ENCODE measurements around the gene PHACTR3. TPM values are rescaled to one million over a fixed set of nuclear protein-coding genes. Genes with fewer than 3 reads are reported as not detected.

Gene PHACTR3
- total RNA-seq, 2 donors from 2014 or later, result 0.52 TPM; not detected in 1

DNA sequence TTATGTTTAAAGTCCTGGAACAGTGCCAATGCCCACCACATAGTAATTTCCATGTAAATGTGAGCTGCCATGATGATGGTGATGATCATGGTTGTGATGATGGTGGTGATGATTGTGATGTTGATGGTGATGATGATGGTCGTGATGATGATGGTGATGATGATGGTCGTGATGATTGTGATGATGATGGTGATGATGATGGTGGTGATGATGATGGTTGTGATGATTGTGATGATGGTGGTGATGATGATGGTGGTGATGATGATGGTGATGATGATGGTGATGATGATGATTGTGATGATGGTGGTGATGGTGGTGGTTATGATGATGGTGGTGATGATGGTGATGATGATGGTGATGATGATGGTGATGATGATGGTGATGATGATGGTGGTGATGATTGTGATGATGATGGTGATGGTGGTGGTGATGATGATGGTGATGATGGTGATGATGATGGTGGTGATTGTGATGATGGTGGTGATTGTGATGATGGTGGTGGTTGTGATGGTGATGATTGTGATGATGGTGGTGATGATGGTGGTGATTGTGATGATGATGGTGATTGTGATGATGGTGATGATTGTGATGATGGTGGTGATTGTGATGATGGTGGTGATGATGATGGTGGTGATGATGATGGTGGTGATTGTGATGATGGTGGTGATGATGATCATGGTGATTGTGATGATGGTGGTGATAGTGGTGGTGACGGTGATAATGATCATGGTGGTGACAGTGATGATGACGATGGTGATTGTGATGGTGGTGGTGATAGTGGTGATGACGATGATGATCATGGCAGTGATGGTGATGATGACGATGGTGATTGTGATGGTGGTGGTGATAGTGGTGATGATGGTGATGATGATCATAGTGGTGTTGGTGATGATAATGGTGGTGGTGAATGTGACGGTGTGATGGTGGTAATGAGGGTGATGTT lies 82.3 kb downstream of the PHACTR3 start:
- Mint-ChIP-seq H3K27ac (no peak overlapping the region), H3K4me3 (no peak overlapping the region), H3K27me3 (no peaks in the 10 kb centered on the region), H3K36me3 (ENCODE audit: low read depth) (no peaks in the 10 kb centered on the region), H3K4me1 (no peaks in the 10 kb centered on the region)
- ATAC-seq (no peak), DNase-seq (no peak)
- no peaks in the 10 kb centered on the region for H3K9me3 ChIP-seq (ENCODE audit: control insufficient read depth, low read length, poor library complexity, severe bottlenecking)

DNA sequence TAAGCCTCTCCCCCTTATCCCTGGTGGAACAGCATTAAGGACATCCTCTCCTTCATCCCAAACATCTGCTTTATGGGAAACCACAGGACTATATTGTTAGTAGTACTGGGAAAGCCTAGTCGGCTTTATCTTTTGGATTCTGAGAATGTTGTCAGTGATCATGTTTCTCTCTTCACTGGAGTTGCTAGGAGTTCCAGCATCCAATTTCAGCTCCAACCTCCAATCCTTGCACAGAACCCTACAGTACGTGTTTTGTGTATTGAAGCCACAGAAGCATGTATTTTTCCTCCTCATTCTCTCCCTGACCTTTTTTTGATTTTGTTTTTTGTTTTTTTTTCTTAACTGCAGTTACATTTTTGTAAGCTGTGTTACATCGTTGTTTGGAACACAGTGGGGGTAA lies 84.0 kb downstream of the PHACTR3 start:
- Mint-ChIP-seq H3K36me3 (ENCODE audit: low read depth) (no peaks in the 10 kb centered on the region), H3K27ac (no peak overlapping the region), H3K27me3 (peaks cover 11% of the 10 kb centered on the region)

DNA sequence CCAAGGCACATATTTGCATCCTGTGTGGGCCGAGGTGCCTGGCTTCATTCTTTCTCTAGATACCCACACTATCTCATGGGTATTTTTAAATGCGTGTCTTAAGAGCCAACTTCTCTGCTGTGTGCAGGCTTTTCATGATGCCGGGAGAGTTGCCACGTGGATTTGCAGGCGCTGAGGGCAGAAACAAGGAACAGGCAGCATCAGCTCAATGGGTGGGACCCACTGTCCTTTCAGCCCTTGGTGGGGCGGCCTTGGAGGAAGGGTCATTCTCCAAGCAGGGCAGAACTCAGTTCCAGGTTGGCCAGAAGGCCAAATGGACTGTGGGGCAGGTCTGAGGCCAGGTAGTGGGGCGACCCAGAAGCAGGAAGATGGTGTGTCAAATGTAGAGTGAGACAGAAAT lies 84.7 kb downstream of the PHACTR3 start:
- H3K36me3 Mint-ChIP-seq (ENCODE audit: low read depth), result no peaks in the 10 kb centered on the region

More for the DNA sequence above, 84.0 kb downstream of the PHACTR3 start:
- H3K4me1 Mint-ChIP-seq, result no peaks in the 10 kb centered on the region
- ATAC-seq (no peak), DNase-seq (no peak)
- H3K9me3 ChIP-seq (ENCODE audit: control insufficient read depth, low read length, poor library complexity, severe bottlenecking), result no peaks in the 10 kb centered on the region
- H3K4me3 Mint-ChIP-seq, result no peak overlapping the region

DNA sequence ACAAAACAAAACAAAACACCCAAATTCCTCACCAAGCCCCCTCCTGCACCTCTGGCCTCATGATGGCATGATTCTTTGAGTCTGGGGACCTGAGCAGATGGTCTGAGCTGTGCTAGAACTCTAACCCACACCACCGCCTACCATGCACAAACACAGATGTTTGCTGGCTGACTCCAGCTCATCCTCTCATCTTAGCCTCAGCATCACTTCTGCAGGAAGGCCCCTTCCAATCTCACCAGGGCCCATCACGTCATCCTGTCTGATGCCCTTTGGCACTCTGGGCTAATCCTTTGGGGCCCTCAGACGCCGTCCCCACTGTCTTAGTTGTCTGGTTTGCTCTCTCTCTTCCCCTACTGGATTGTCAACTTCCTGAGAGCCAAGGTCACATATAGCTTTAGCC lies 85.8 kb downstream of the PHACTR3 start:
- DNase-seq, result no peak
- no peaks in the 10 kb centered on the region for H3K9me3 ChIP-seq (ENCODE audit: control insufficient read depth, low read length, poor library complexity, severe bottlenecking)
- H3K4me3 Mint-ChIP-seq, result no peak overlapping the region
- H3K27me3 Mint-ChIP-seq, result peaks cover 24% of the 10 kb centered on the region
- H3K4me1 Mint-ChIP-seq, result no peaks in the 10 kb centered on the region
- peaks cover 2% of the 10 kb centered on the region for H3K36me3 Mint-ChIP-seq (ENCODE audit: low read depth)
- ATAC-seq, result no peak
- no peak overlapping the region for H3K27ac Mint-ChIP-seq

More for the DNA sequence above, 84.7 kb downstream of the PHACTR3 start:
- H3K4me1 Mint-ChIP-seq, result no peaks in the 10 kb centered on the region
- no peak overlapping the region for H3K27ac Mint-ChIP-seq
- peaks cover 18% of the 10 kb centered on the region for H3K27me3 Mint-ChIP-seq
- DNase-seq, result no peak
- no peak overlapping the region for H3K4me3 Mint-ChIP-seq
- ATAC-seq, result no peak
- no peaks in the 10 kb centered on the region for H3K9me3 ChIP-seq (ENCODE audit: control insufficient read depth, low read length, poor library complexity, severe bottlenecking)

DNA sequence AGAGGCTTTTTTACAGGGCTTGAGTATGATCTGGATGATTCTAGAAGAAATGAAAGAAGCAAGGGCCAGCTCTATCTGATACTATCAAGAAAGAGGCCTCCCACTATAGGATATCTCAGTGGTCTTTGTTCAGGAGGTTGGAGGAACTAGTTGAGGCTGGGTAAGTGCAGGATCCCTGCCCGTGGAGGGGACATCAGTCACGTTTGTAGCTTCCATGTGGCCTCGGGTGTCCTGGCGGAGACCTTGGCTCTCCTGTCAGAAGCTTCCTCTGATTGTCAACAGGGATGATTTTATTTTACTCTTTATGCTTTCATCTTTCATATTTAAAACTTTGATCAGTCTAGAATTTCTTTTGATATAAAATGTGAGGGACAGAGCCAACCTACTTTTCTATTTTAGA lies 86.6 kb downstream of the PHACTR3 start:
- no peak for DNase-seq
- ATAC-seq, result no peak
- no peak overlapping the region for H3K4me3 Mint-ChIP-seq
- H3K9me3 ChIP-seq (ENCODE audit: control insufficient read depth, low read length, poor library complexity, severe bottlenecking), result no peaks in the 10 kb centered on the region
- no peak overlapping the region for H3K27ac Mint-ChIP-seq
- peaks cover 2% of the 10 kb centered on the region for H3K36me3 Mint-ChIP-seq (ENCODE audit: low read depth)
- H3K27me3 Mint-ChIP-seq, result peaks cover 27% of the 10 kb centered on the region
- no peaks in the 10 kb centered on the region for H3K4me1 Mint-ChIP-seq

DNA sequence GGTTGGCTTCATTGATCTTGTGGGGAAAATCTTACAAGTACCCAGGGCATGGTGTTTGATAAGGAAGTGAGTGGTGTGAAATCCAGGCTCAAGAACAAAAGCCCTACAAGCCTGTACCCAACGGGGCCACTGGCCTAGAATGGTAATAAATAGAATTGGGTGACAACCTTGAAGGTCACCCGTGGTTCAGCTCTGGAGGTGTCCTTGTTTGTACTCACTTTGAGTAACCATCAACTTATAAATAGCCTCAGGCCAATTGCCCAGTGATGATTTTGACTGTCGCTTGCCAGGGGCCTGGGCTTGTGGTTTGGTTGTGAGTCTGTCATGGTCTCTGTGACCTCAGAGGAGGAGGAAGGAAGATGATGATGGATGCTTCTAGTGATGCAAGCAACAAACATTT lies 87.8 kb downstream of the PHACTR3 start:
- H3K27ac Mint-ChIP-seq, result no peak overlapping the region
- DNase-seq (no peak), ATAC-seq (no peak)
- H3K4me3 Mint-ChIP-seq, result no peak overlapping the region
- H3K4me1 Mint-ChIP-seq, result no peaks in the 10 kb centered on the region
- H3K36me3 Mint-ChIP-seq (ENCODE audit: low read depth), result peaks cover 2% of the 10 kb centered on the region
- peaks cover 30% of the 10 kb centered on the region for H3K27me3 Mint-ChIP-seq
- H3K9me3 ChIP-seq (ENCODE audit: control insufficient read depth, low read length, poor library complexity, severe bottlenecking), result no peaks in the 10 kb centered on the region

DNA sequence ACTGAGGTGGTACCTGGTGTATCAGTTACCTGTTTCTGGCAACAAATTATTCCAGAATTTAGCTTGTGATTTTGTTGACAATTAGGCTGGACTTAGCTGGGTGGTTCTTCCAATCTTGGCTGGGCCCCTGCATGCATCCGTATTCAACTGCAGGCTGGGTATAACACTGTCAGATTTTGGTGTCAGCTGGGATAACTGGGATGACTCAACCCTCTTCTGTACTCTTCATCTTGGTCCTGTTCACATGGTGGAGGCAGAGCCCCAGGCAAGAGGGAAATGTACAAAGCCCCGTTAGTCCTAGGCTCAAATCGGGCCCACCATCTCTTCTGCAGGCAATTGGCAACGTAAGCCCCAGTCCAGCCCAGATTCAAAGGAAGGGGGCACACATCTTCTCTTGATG lies 89.2 kb downstream of the PHACTR3 start:
- peaks cover 34% of the 10 kb centered on the region for H3K27me3 Mint-ChIP-seq
- no peak for DNase-seq
- no peaks in the 10 kb centered on the region for H3K9me3 ChIP-seq (ENCODE audit: control insufficient read depth, low read length, poor library complexity, severe bottlenecking)
- no peak overlapping the region for H3K27ac Mint-ChIP-seq
- H3K4me3 Mint-ChIP-seq, result no peak overlapping the region
- ATAC-seq, result no peak
- peaks cover 2% of the 10 kb centered on the region for H3K36me3 Mint-ChIP-seq (ENCODE audit: low read depth)
- H3K4me1 Mint-ChIP-seq, result no peaks in the 10 kb centered on the region

DNA sequence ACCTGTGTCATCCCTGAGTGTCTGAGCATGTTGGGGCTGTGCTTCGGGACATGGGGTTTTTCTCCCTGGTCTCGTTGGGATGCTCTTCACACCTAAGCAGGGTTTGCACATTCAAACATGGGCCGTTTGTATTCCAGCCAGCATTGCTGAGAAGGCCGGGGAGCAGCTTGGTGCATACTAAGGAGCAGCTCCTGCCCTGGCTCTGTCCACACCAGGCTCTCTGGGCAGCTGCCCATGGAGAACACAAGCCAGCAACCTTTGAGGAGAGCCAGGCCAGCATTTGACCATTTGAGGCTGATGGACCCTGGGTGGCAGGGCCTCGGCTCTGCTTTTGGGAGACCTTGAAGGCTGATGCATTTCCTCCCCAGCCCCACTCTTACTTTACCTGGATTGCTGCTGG lies 92.1 kb downstream of the PHACTR3 start:
- H3K4me1 Mint-ChIP-seq, result no peaks in the 10 kb centered on the region
- H3K27me3 Mint-ChIP-seq, result peaks cover 34% of the 10 kb centered on the region
- no peak for ATAC-seq
- DNase-seq, result no peak
- H3K36me3 Mint-ChIP-seq (ENCODE audit: low read depth), result peaks cover 2% of the 10 kb centered on the region
- H3K4me3 Mint-ChIP-seq, result no peak overlapping the region
- no peak overlapping the region for H3K27ac Mint-ChIP-seq
- no peaks in the 10 kb centered on the region for H3K9me3 ChIP-seq (ENCODE audit: control insufficient read depth, low read length, poor library complexity, severe bottlenecking)

DNA sequence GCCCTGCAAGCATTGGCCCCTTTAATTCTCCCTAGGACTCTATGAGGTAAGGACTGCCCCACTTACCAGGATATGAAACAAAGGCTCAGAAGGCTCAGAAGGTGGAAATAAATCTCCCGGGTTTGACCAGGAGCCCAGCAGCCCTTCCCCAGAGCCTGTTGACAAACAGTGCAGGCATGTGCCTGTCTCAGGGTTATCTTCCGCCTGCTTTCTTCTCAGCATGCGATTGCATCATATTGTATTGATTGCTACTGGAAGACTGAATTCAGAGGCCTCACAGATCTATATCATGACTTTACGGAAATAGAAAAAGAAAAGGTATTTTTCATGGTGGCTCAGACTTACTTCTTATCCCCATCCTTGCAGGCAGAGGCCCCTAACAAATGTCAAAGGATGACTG lies 92.7 kb downstream of the PHACTR3 start:
- H3K27ac Mint-ChIP-seq, result no peak overlapping the region
- DNase-seq, result no peak
- peaks cover 33% of the 10 kb centered on the region for H3K27me3 Mint-ChIP-seq
- H3K36me3 Mint-ChIP-seq (ENCODE audit: low read depth), result peaks cover 2% of the 10 kb centered on the region
- no peaks in the 10 kb centered on the region for H3K4me1 Mint-ChIP-seq
- no peak for ATAC-seq
- H3K4me3 Mint-ChIP-seq, result no peak overlapping the region
- H3K9me3 ChIP-seq (ENCODE audit: control insufficient read depth, low read length, poor library complexity, severe bottlenecking), result no peaks in the 10 kb centered on the region

DNA sequence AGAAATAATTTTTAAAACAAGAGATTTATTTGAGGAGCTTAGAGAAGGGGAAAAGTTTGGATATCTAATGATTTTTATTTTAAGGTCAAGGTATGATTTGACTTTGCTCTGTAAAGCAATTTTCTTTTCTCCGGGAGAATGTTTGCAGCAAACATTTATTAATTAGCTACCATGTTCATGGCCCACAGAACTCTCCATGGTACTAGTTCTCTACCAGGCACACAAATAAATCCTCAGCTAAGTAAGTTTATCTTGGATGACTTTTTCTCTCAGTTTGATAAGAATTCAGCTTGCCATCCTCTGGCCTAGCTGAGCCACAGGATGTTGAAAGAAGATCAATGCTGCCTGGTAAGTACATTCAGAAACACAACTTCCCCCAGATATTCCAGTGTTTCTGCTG lies 94.3 kb downstream of the PHACTR3 start:
- Mint-ChIP-seq H3K36me3 (ENCODE audit: low read depth) (peaks cover 2% of the 10 kb centered on the region), H3K27me3 (peaks cover 31% of the 10 kb centered on the region), H3K4me3 (no peak overlapping the region), H3K27ac (no peak overlapping the region), H3K4me1 (no peaks in the 10 kb centered on the region)
- H3K9me3 ChIP-seq (ENCODE audit: control insufficient read depth, low read length, poor library complexity, severe bottlenecking), result no peaks in the 10 kb centered on the region
- DNase-seq, result no peak
- ATAC-seq, result no peak

DNA sequence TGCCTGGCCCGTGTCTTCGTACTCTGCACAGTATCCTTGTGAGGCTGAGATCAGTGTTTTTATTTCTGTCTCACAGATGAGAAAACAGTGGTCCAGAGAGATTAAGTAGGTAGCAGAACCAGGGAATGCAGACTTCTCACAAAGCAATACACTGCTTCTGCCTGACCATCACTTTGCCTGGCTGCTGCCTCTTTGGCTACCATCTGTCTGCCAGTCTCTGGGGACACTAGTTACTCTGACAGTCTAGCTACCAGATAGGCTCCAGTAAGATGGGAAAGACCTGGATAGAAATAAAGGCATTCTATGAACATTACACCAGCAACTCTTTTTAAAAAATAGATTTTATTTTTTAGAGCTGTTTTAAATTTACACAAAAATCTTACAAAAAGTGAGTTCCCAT lies 96.9 kb downstream of the PHACTR3 start:
- peaks cover 21% of the 10 kb centered on the region for H3K27me3 Mint-ChIP-seq
- H3K4me1 Mint-ChIP-seq, result no peaks in the 10 kb centered on the region
- DNase-seq (no peak), ATAC-seq (no peak)
- H3K4me3 Mint-ChIP-seq, result no peak overlapping the region
- H3K27ac Mint-ChIP-seq, result no peak overlapping the region
- H3K9me3 ChIP-seq (ENCODE audit: control insufficient read depth, low read length, poor library complexity, severe bottlenecking), result no peaks in the 10 kb centered on the region
- H3K36me3 Mint-ChIP-seq (ENCODE audit: low read depth), result no peaks in the 10 kb centered on the region

DNA sequence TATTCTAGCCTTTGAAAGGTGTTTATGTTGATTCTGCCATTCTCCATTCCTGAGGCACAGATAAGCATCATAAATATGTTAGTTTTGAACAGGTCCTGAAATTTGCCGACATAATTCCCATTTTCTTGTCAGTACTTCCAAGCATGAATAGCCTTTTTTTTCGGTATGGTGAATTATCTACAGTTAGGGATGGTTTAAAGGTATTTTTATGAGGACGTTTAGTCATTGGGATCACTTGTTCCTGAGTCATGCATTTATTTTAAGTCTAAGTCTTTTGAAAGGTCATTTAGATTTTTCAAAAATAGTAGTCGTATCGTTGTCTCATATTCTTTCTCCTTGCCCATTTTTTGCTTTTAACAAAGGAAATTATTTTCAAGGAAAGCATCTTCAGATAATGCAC lies 98.7 kb downstream of the PHACTR3 start:
- DNase-seq, result no peak
- H3K36me3 Mint-ChIP-seq (ENCODE audit: low read depth), result no peaks in the 10 kb centered on the region
- no peak for ATAC-seq
- peaks cover 26% of the 10 kb centered on the region for H3K27me3 Mint-ChIP-seq
- no peaks in the 10 kb centered on the region for H3K9me3 ChIP-seq (ENCODE audit: control insufficient read depth, low read length, poor library complexity, severe bottlenecking)
- no peak overlapping the region for H3K4me3 Mint-ChIP-seq
- H3K4me1 Mint-ChIP-seq, result no peaks in the 10 kb centered on the region
- H3K27ac Mint-ChIP-seq, result no peak overlapping the region

DNA sequence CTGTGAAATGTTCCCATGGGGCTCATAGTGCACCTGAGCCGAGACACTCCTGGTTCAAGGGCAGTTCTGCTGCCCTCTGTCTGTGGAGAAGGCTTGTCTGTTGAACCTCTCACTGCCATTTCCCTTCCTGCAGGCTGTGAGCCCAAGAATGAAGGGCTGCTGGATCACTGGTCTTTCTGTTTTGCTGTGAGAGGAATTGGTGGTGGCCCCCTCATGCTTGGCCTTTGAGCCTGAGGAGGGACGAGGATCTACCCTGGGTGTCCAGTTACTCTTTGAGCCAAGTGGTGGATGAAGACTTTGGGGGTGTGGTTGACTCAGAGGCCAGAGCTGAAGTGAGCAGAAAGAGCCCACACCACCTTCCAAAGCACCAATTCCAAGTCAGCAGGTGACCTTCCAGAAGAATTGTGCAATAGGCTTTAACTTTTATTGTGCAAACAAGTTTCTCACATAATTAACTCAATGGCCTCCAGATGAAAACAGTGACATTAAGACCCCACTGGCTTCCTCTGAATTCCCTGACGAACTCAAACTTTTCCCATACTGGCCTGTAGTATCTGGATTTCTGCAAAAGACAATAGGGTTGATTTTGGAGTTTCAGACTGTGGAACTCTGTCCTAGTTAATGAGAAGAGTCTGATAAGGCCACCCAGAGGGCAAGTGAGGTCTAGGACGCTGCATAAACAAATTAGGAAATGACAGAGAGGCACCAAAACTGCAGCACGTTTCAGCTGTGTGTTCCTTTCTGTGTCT lies 101.5 kb downstream of the PHACTR3 start:
- H3K9me3 ChIP-seq (ENCODE audit: control insufficient read depth, low read length, poor library complexity, severe bottlenecking), result no peaks in the 10 kb centered on the region
- Mint-ChIP-seq H3K27me3 (peaks cover 27% of the 10 kb centered on the region), H3K4me1 (no peaks in the 10 kb centered on the region), H3K36me3 (ENCODE audit: low read depth) (no peaks in the 10 kb centered on the region), H3K27ac (no peak overlapping the region), H3K4me3 (no peak overlapping the region)
- DNase-seq (no peak), ATAC-seq (no peak)

DNA sequence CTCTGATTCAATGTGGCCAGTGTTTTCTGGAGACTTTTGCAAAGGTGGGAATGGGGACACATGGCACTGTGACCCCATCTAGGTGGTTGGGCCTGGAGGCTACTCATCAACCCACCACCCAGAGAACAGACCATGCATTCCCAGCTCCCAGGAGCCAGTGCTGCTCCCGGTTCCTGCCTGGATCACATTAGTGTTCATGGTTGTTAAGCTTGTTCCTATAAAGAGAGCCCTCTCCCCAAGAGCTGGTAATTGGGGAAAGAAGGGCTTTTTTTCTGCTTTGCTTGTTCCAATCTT lies 102.0 kb downstream of the PHACTR3 start:
- no peaks in the 10 kb centered on the region for H3K9me3 ChIP-seq (ENCODE audit: control insufficient read depth, low read length, poor library complexity, severe bottlenecking)
- DNase-seq, result no peak
- Mint-ChIP-seq H3K4me3 (no peak overlapping the region), H3K4me1 (no peaks in the 10 kb centered on the region), H3K36me3 (ENCODE audit: low read depth) (no peaks in the 10 kb centered on the region), H3K27ac (no peak overlapping the region), H3K27me3 (peaks cover 27% of the 10 kb centered on the region)
- no peak for ATAC-seq

Measured in T-helper 17 cell (primary cell).